Tibial nerve (tissue), 3 donors: Measurements from ENCODE around the gene UNC93A.

Experiments
- CTCF ChIP-seq, 5 experiments: fragments of 200-600 bp in 3 of 5; fragments of 450-650 bp in 2 of 5; sonication (generic) in 3 of 5; IDR thresholded peaks; one replicate each; pipeline ENCODE4 v1.5.1; 2016 to 2019; ENCODE audit warnings: antibody characterized with exemption in 5 of 5, mild to moderate bottlenecking in 3 of 5, moderate library complexity in 2 of 5
- POLR2A ChIP-seq, 2 donors: fragments of 450-650 bp; IDR thresholded peaks; one replicate each; pipeline ENCODE4 v1.6.1; 2017; ENCODE audit warnings: antibody characterized with exemption in 2 of 2, mild to moderate bottlenecking in 2 of 2, moderate library complexity in 2 of 2

- no peak for TF ChIP-seq CTCF (IDR thresholded peaks at IDR 0.05)
- TF ChIP-seq POLR2A (IDR thresholded peaks at IDR 0.05) = no peak
These were observed 65.8 kb downstream of the UNC93A start for GRCh38 chr6:167356874-167357273.
